GM23338 (cell line): ENCODE data around the gene RASA3. TPM values are rescaled to one million over a fixed set of nuclear protein-coding genes. Genes with fewer than 3 reads are reported as not detected.

Experiments
- ATAC-seq: fragments of 200-7000 bp; cut with Tn5 transposase; 3 replicates; pipeline ENCODE4 v1.9.1; 2020
- DNase-seq: peaks from one replicate; pipeline ENCODE4 v3.0.0-alpha.2; 2015; ENCODE audit warnings: low spot score
- H2AFZ ChIP-seq: fragments of 200-600 bp; sonication (generic); 2 replicates; pipeline ENCODE4 v1.8.0; 2016; ENCODE audit warnings: antibody characterized with exemption, mild to moderate bottlenecking, moderate library complexity
- H3F3A ChIP-seq: fragments of 200-600 bp; sonication (generic); replicated peaks from 2 replicates; pipeline ENCODE4 v1.8.0; 2017; ENCODE audit warnings: antibody characterized with exemption, mixed run types, low read depth
- H3K27ac ChIP-seq: fragments of 200-600 bp; sonication (generic); 2 replicates; pipeline ENCODE4 v1.6.1; 2016; ENCODE audit warnings: low read depth
- H3K27me3 ChIP-seq: fragments of 200-600 bp; sonication (generic); 2 replicates; pipeline ENCODE4 v1.8.0; 2016; ENCODE audit warnings: mild to moderate bottlenecking, mixed run types, moderate library complexity; ENCODE audit not compliant: insufficient read depth
- H3K36me3 ChIP-seq: fragments of 200-600 bp; sonication (generic); 2 replicates; pipeline ENCODE4 v1.8.0; 2016; ENCODE audit warnings: mild to moderate bottlenecking; ENCODE audit not compliant: insufficient read depth
- H3K4me1 ChIP-seq: fragments of 200-600 bp; sonication (generic); 2 replicates; pipeline ENCODE4 v1.8.0; 2016; ENCODE audit warnings: mild to moderate bottlenecking, moderate library complexity; ENCODE audit not compliant: insufficient read depth
- H3K4me2 ChIP-seq: fragments of 200-600 bp; sonication (generic); 2 replicates; pipeline ENCODE4 v1.7.1; 2017; ENCODE audit warnings: mixed run types
- H3K4me3 ChIP-seq: fragments of 200-600 bp; sonication (generic); 2 replicates; pipeline ENCODE4 v1.6.1; 2016; ENCODE audit warnings: mixed run types
- H3K79me2 ChIP-seq: fragments of 200-600 bp; sonication (generic); replicated peaks from 2 replicates; pipeline ENCODE4 v1.8.0; 2017; ENCODE audit warnings: mild to moderate bottlenecking; ENCODE audit not compliant: insufficient read depth
- H3K9me2 ChIP-seq: fragments of 200-600 bp; sonication (generic); 2 replicates; pipeline ENCODE4 v1.8.0; 2017; ENCODE audit not compliant: insufficient read depth
- H4K20me1 ChIP-seq: fragments of 200-600 bp; sonication (generic); replicated peaks from 2 replicates; pipeline ENCODE4 v1.8.0; 2017; ENCODE audit warnings: mild to moderate bottlenecking; ENCODE audit not compliant: insufficient read depth
- H3K27ac Mint-ChIP-seq: 2 replicates; pipeline ENCODE4 v1.8.0; 2020; ENCODE audit warnings: inconsistent platforms, mild to moderate bottlenecking, moderate library complexity, mixed read lengths
- H3K27me3 Mint-ChIP-seq: 3 replicates; pipeline ENCODE4 v1.8.0; 2022; ENCODE audit warnings: low read depth, mild to moderate bottlenecking, moderate library complexity, mixed read lengths, inconsistent platforms; ENCODE audit not compliant: insufficient read depth, poor library complexity
- H3K36me3 Mint-ChIP-seq: 3 replicates; pipeline ENCODE4 v1.8.0; 2021; ENCODE audit warnings: low read depth, mild to moderate bottlenecking, inconsistent platforms, moderate library complexity, mixed read lengths
- H3K4me1 Mint-ChIP-seq: 3 replicates; pipeline ENCODE4 v1.8.0; 2020; ENCODE audit warnings: mild to moderate bottlenecking, inconsistent platforms, mixed read lengths
- H3K4me3 Mint-ChIP-seq: 3 replicates; pipeline ENCODE4 v1.8.0; 2021; ENCODE audit warnings: moderate library complexity, mild to moderate bottlenecking, inconsistent platforms, mixed read lengths
- H3K9me3 Mint-ChIP-seq: 3 replicates; pipeline ENCODE4 v1.8.0; 2020; ENCODE audit warnings: moderate library complexity, mild to moderate bottlenecking, inconsistent platforms, mixed read lengths
- CREB1 ChIP-seq: fragments of 250-450 bp; sonication (Bioruptor Pico); IDR thresholded peaks from 2 replicates; pipeline ENCODE4 v1.5.0; 2020; ENCODE audit warnings: low read depth, mild to moderate bottlenecking, moderate library complexity
- EZH2 ChIP-seq: fragments of 200-600 bp; sonication (generic); IDR thresholded peaks from one replicate; pipeline ENCODE4 v1.8.0; 2017; ENCODE audit warnings: antibody characterized with exemption, mild to moderate bottlenecking, low read depth; ENCODE audit not compliant: unreplicated experiment
- EZH2phosphoT487 ChIP-seq: fragments of 200-600 bp; sonication (generic); IDR thresholded peaks from one replicate; pipeline ENCODE4 v1.8.1; 2018; ENCODE audit warnings: antibody characterized with exemption; ENCODE audit not compliant: unreplicated experiment
- JUNB ChIP-seq: IDR thresholded peaks from one replicate; pipeline ENCODE4 v1.6.1; 2016; ENCODE audit warnings: antibody characterized with exemption; ENCODE audit not compliant: unreplicated experiment
- NANOG ChIP-seq: IDR thresholded peaks from 2 replicates; pipeline ENCODE4 v1.6.1; 2016; ENCODE audit warnings: antibody characterized with exemption, borderline replicate concordance
- POLR2AphosphoS5 ChIP-seq: IDR thresholded peaks from 2 replicates; pipeline ENCODE4 v1.6.1; 2016; ENCODE audit warnings: antibody characterized with exemption, low read depth
- STAT1 ChIP-seq: IDR thresholded peaks from one replicate; pipeline ENCODE4 v1.6.1; 2016; ENCODE audit warnings: antibody characterized with exemption; ENCODE audit not compliant: unreplicated experiment
- ZNF114 ChIP-seq: fragments of 250-450 bp; sonication (Bioruptor Pico); IDR thresholded peaks from 2 replicates; pipeline ENCODE4 v1.5.0; 2020; ENCODE audit warnings: mild to moderate bottlenecking, moderate library complexity
- ZNF331 ChIP-seq: fragments of 250-450 bp; sonication (Bioruptor Pico); IDR thresholded peaks from 2 replicates; pipeline ENCODE4 v1.5.0; 2020; ENCODE audit warnings: low read depth, mild to moderate bottlenecking, moderate library complexity
- polyA plus RNA-seq: library from polyadenylated mRNA; unstranded; fragments of >200 nt; fragmentation: Nextera tagmentation; extraction: Ambion mirVana; gene quantifications from 2 replicates; pipeline ENCODE4 v1.2.1, GENCODE V29; 2016
- total RNA-seq: library from RNA; depleted of rRNA; stranded (reverse); fragments of >200 nt; shearing (Covaris generic); gene quantifications from 2 replicates; pipeline ENCODE4 v1.2.3, GENCODE V29; 2014
- TF ChIP-seq, protein P1 (sequence below): fragments of 250-450 bp; sonication (Bioruptor Pico); IDR thresholded peaks from 2 replicates; pipeline ENCODE4 v1.5.0; 2020; ENCODE audit warnings: mild to moderate bottlenecking, moderate library complexity
- TF ChIP-seq, protein P2 (sequence below): IDR thresholded peaks from 2 replicates; pipeline ENCODE4 v1.6.1; 2016; ENCODE audit warnings: antibody characterized with exemption
- TF ChIP-seq, protein P3 (sequence below): IDR thresholded peaks from one replicate; pipeline ENCODE4 v1.6.1; 2018; ENCODE audit warnings: antibody characterized with exemption; ENCODE audit not compliant: unreplicated experiment
- TF ChIP-seq, protein P4 (sequence below), 2 experiments: fragments of 200-600 bp in 1 of 2; sonication (generic) in 1 of 2; conservative IDR thresholded peaks; 2 replicates each; pipeline versions ENCODE4 v1.5.1 to v1.6.1; 2016 to 2017; ENCODE audit warnings: antibody characterized with exemption in 2 of 2, low read depth in 2 of 2, mild to moderate bottlenecking in 2 of 2, moderate library complexity in 1 of 2

Gene RASA3
- total and polyA plus RNA-seq, 2 experiments from 2014 or later: 11.2 to 20.7 TPM

DNA sequence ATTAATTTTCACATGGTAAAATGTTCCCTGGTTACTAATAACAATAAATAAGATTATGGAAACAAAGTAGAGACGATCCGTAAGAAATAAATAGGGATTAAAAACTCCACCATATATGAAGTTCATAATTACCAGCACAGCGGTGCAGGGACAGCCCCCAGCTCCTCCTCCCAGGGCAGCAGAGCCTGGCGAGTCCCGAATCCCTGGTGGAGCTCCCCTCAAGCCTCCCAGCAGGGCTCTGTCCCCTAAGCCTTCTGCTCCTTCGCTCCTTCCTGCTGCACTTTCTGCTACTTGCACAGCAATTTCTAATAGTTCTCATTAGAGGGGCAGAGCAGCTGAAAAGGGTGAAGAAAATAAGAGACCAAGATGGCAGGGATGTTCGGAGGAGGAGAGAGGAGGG, 43.6 kb downstream of the RASA3 start:
- no peaks in the 10 kb centered on the region for H3K27me3 ChIP-seq
- no peak overlapping the region for H3K4me3 ChIP-seq
- Mint-ChIP-seq H3K9me3 (peaks cover 31% of the 10 kb centered on the region), H3K27me3 (peaks cover 21% of the 10 kb centered on the region), H3K4me1 (peaks cover 18% of the 10 kb centered on the region), H3K36me3 (peaks cover 29% of the 10 kb centered on the region; the same call in 2 of the 3 replicates), H3K4me3 (no peak overlapping the region; the same call in 2 of the 3 replicates), H3K27ac (no peak overlapping the region)
- DNase-seq (no peak), ATAC-seq (peak; percentile 52)
- TF ChIP-seq, protein P1, sequence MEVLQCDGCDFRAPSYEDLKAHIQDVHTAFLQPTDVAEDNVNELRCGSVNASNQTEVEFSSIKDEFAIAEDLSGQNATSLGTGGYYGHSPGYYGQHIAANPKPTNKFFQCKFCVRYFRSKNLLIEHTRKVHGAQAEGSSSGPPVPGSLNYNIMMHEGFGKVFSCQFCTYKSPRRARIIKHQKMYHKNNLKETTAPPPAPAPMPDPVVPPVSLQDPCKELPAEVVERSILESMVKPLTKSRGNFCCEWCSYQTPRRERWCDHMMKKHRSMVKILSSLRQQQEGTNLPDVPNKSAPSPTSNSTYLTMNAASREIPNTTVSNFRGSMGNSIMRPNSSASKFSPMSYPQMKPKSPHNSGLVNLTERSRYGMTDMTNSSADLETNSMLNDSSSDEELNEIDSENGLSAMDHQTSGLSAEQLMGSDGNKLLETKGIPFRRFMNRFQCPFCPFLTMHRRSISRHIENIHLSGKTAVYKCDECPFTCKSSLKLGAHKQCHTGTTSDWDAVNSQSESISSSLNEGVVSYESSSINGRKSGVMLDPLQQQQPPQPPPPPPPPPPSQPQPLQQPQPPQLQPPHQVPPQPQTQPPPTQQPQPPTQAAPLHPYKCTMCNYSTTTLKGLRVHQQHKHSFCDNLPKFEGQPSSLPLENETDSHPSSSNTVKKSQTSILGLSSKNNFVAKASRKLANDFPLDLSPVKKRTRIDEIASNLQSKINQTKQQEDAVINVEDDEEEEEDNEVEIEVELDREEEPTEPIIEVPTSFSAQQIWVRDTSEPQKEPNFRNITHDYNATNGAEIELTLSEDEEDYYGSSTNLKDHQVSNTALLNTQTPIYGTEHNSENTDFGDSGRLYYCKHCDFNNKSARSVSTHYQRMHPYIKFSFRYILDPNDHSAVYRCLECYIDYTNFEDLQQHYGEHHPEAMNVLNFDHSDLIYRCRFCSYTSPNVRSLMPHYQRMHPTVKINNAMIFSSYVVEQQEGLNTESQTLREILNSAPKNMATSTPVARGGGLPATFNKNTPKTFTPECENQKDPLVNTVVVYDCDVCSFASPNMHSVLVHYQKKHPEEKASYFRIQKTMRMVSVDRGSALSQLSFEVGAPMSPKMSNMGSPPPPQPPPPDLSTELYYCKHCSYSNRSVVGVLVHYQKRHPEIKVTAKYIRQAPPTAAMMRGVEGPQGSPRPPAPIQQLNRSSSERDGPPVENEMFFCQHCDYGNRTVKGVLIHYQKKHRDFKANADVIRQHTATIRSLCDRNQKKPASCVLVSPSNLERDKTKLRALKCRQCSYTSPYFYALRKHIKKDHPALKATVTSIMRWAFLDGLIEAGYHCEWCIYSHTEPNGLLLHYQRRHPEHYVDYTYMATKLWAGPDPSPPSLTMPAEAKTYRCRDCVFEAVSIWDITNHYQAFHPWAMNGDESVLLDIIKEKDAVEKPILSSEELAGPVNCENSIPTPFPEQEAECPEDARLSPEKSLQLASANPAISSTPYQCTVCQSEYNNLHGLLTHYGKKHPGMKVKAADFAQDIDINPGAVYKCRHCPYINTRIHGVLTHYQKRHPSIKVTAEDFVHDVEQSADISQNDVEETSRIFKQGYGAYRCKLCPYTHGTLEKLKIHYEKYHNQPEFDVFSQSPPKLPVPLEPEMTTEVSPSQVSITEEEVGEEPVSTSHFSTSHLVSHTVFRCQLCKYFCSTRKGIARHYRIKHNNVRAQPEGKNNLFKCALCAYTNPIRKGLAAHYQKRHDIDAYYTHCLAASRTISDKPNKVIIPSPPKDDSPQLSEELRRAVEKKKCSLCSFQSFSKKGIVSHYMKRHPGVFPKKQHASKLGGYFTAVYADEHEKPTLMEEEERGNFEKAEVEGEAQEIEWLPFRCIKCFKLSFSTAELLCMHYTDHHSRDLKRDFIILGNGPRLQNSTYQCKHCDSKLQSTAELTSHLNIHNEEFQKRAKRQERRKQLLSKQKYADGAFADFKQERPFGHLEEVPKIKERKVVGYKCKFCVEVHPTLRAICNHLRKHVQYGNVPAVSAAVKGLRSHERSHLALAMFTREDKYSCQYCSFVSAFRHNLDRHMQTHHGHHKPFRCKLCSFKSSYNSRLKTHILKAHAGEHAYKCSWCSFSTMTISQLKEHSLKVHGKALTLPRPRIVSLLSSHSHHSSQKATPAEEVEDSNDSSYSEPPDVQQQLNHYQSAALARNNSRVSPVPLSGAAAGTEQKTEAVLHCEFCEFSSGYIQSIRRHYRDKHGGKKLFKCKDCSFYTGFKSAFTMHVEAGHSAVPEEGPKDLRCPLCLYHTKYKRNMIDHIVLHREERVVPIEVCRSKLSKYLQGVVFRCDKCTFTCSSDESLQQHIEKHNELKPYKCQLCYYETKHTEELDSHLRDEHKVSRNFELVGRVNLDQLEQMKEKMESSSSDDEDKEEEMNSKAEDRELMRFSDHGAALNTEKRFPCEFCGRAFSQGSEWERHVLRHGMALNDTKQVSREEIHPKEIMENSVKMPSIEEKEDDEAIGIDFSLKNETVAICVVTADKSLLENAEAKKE: no peak
- TF ChIP-seq JUNB (no peak), EZH2 (no peak), STAT1 (no peak), ZNF331 (no peak), NANOG (no peak), EZH2phosphoT487 (no peak), CREB1 (CRISPR knock-in tag) (no peak), POLR2AphosphoS5 (no peak), ZNF114 (CRISPR knock-in tag) (no peak)
- TF ChIP-seq, protein P2, sequence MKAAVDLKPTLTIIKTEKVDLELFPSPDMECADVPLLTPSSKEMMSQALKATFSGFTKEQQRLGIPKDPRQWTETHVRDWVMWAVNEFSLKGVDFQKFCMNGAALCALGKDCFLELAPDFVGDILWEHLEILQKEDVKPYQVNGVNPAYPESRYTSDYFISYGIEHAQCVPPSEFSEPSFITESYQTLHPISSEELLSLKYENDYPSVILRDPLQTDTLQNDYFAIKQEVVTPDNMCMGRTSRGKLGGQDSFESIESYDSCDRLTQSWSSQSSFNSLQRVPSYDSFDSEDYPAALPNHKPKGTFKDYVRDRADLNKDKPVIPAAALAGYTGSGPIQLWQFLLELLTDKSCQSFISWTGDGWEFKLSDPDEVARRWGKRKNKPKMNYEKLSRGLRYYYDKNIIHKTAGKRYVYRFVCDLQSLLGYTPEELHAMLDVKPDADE: no peak
- TF ChIP-seq, protein P3, sequence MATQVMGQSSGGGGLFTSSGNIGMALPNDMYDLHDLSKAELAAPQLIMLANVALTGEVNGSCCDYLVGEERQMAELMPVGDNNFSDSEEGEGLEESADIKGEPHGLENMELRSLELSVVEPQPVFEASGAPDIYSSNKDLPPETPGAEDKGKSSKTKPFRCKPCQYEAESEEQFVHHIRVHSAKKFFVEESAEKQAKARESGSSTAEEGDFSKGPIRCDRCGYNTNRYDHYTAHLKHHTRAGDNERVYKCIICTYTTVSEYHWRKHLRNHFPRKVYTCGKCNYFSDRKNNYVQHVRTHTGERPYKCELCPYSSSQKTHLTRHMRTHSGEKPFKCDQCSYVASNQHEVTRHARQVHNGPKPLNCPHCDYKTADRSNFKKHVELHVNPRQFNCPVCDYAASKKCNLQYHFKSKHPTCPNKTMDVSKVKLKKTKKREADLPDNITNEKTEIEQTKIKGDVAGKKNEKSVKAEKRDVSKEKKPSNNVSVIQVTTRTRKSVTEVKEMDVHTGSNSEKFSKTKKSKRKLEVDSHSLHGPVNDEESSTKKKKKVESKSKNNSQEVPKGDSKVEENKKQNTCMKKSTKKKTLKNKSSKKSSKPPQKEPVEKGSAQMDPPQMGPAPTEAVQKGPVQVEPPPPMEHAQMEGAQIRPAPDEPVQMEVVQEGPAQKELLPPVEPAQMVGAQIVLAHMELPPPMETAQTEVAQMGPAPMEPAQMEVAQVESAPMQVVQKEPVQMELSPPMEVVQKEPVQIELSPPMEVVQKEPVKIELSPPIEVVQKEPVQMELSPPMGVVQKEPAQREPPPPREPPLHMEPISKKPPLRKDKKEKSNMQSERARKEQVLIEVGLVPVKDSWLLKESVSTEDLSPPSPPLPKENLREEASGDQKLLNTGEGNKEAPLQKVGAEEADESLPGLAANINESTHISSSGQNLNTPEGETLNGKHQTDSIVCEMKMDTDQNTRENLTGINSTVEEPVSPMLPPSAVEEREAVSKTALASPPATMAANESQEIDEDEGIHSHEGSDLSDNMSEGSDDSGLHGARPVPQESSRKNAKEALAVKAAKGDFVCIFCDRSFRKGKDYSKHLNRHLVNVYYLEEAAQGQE: no peak
- TF ChIP-seq, protein P4, sequence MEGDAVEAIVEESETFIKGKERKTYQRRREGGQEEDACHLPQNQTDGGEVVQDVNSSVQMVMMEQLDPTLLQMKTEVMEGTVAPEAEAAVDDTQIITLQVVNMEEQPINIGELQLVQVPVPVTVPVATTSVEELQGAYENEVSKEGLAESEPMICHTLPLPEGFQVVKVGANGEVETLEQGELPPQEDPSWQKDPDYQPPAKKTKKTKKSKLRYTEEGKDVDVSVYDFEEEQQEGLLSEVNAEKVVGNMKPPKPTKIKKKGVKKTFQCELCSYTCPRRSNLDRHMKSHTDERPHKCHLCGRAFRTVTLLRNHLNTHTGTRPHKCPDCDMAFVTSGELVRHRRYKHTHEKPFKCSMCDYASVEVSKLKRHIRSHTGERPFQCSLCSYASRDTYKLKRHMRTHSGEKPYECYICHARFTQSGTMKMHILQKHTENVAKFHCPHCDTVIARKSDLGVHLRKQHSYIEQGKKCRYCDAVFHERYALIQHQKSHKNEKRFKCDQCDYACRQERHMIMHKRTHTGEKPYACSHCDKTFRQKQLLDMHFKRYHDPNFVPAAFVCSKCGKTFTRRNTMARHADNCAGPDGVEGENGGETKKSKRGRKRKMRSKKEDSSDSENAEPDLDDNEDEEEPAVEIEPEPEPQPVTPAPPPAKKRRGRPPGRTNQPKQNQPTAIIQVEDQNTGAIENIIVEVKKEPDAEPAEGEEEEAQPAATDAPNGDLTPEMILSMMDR (conservative IDR thresholded peaks at IDR 0.05; ENCODE audit: low read depth in 2 of 2): no peak
- H3K36me3 ChIP-seq: no peaks in the 10 kb centered on the region
- no peak overlapping the region for H3K27ac ChIP-seq
- no peak overlapping the region for H3K4me2 ChIP-seq
- no peaks in the 10 kb centered on the region for H3F3A ChIP-seq
- H3K4me1 ChIP-seq: no peaks in the 10 kb centered on the region; the same call in 1 of the 2 replicates
- H2AFZ ChIP-seq: no peak overlapping the region
- no peaks in the 10 kb centered on the region; the same call in 1 of the 2 replicates for H4K20me1 ChIP-seq
- H3K9me2 ChIP-seq: no peaks in the 10 kb centered on the region
- peaks cover 29% of the 10 kb centered on the region for H3K79me2 ChIP-seq
